MM.1S (cell line): Measurements from ENCODE around the gene CBLN3.

Source experiments
- CTCF ChIP-seq: fragments of 300-600 bp; sonication (generic); IDR thresholded peaks from 2 replicates; pipeline ENCODE4 v1.5.1; 2016; ENCODE audit warnings: antibody characterized with exemption, low read length, mixed read lengths
- EZH2phosphoT487 ChIP-seq: fragments of 300-600 bp; sonication (generic); IDR thresholded peaks from 2 replicates; pipeline ENCODE4 v1.6.1; 2018; ENCODE audit warnings: antibody characterized with exemption, low read length

- TF ChIP-seq CTCF (no peak), EZH2phosphoT487 (no peak)
Measured at GRCh38 chr14:24432259-24433131, 3.0 kb upstream of the CBLN3 start.
